NCI-H2029 treated with DMSO at 0.1 percent for 48 hours (cell line): ENCODE results near the gene LZTS3.
"Not testable (repeated sequence)": the region's sequence is repeated elsewhere in the genome, so short reads cannot be mapped to it uniquely, and the experiment has no call there.

Source experiments
- DNase-seq: peaks from one replicate; lab custom pipeline; 2025; lab: John Stamatoyannopoulos, UW

Gene LZTS3

DNA sequence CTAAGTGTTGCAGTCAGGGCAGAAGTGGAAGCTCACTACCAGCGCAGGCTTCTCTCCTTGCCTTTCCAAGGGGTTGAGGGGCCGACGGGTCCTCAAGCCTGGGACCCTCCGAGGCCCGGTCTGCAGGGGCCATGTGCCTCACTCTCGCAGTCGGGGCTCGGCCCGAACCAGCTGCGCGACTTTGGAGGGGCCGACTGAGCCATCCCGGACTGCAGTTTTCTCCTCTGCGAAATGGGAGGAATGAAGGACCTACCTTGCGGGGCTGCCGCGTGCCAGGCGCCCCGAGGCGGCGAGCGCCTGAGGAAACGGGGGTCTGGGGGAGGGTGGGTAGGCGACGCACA is 5.6 kb downstream of the LZTS3 start:
- DNase-seq: no peak

DNA sequence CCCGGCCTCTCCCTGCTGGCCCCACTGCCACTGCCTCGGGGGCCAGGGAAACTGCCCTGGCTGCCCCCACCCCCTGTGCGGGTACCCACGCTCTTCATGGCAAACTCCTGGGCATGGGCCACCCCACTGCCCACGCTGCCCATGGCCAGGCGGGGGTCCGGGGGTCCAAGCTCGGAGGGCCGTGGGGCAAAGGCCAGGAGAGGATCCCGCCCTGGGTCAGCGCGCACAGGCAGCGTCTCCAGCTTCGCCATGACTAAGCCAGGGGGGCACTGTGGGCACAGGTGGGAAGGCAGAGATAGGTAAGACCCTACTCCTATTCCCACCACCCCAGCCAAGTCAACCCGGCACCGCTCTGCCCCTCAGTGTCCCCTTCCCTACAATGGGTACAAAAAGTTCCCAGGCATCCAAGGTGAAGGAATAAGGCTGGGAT is 6.4 kb downstream of the LZTS3 start:
- DNase-seq: no peak

DNA sequence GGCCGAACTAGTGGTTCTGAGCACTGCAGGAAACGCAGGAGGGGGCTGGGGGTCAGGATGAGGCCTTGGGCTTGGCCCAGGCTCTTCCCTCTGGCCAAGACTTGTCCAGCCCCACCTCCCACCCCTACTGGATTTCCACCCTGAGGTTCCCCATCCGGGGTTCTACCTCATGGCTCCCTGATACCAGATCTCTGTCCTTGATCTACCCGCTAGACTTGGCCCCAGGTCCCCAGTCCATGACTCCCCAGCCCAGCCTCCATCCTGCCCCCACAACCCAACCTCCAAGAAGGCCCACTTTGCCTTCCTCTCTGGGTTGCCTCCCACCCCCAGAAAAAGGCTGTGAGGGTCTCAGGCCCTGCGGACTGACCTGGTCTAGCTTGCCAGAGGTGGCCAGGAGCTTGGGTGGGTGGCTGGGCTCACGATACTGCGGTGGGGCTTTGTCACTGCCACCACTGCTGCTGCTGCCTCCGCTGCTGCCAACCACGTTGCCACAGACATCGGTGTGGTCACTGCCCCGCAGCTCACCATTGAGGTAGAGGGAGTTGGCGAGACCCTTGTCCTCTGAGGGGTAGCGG is 6.9 kb downstream of the LZTS3 start:
- DNase-seq: no peak

DNA sequence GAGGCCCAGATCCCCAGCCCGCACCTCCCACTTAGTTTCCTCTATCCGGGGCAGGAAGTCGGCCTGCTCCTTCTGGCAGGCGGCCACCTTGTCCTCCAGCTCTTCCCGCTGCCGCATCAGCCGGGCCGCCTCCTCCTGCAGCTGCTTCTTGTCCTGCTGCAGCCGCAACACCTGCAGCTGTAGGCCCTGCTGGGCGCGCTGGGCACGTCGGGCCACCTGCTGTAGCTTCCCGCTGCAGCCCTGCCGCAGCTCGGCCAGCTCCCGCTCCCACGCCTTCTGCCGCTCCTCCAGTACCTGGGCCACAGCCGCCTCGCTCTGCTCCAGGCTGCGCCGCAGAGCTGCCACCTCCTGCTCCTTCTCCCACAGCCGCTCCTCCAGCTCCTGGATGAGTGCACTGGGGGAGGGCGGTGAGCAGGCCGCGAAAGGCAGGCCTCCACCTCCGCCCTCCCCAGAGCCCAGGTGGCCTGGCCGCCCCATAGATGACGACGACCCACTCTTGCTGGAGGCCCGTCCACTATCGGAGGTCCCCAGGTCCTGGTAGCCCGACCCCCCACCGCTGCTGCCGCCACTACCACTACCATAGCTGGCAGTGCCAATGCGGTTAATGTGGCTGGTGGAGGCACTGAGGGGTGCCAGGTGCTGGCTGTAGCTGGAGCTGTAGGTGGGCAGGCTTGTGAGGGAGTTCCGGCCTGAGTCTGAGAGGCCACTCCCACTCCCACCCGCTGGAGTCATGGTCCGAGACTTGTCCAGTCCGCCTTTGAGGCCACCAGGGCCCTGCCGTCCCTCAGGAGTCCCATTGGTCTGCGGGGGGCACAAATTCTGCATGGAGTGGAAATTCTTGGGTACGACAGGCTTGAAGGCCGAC is 7.6 kb downstream of the LZTS3 start:
- peak; percentile 54 for DNase-seq

DNA sequence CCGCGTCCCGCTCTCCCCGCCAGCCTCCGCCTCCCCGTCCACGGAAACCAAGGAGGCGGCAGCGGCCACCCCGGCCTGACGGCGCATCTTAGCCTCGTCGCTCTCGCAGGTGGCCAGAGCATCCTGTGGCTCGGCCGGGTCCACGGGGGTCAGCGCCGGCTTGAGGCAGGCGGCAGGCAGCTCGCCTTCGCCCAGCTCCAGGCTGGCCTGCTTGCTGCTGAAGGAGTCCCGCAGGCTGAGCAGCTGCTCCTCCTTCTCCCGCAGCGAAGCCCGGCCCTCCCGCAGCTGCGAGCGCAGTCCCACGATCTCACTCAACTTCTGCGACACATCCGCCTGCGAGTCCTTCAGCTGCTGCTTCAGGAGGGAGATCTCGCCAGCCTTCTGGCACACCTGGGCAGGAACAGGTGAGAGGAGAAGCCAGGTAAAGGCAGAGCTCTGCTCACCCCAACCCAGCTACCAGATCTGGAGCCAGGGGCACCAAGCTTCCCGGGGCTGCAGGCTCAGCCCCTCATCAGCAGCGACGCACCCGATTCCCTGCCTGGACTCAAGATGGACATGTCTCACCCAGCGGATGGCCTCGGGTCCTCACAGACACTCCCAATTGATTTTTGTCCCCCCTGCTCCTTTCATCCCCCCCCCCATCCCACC is 8.5 kb downstream of the LZTS3 start:
- no peak for DNase-seq

DNA sequence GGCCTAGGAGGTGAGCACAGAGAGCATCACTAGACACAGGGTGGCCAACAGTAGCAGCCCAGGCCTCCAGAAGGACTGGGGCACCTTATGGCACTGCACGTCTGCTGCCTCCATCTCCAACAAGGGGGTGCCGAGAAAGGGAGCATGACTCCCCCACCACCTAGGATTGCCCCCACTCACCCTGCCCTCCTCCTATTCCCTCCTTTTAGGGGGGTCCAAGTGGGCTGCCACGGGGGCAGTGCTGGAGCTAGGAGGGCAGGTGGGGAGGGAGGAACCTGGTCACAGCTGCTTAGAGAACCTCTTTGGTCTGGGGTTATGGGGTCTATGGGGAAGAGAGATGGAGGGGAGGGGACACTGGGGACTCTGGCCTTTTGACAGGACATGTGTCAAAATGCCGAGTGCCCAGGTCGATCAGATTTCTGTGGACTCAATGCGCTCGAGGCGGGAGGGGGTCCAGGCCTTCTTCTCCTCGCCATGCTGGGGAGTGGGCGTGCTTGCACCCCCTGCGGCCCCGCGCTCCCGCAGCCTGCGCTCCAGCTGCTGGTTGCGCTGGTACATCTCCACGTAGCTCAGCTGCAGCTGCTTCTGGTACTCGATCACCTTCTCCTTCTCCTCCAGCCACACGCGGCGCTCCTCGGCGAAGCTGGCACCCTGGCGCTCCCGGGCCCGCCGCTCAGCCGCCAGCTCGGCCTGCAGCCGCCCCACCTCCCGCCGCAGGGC is 9.1 kb downstream of the LZTS3 start:
- no peak for DNase-seq

DNA sequence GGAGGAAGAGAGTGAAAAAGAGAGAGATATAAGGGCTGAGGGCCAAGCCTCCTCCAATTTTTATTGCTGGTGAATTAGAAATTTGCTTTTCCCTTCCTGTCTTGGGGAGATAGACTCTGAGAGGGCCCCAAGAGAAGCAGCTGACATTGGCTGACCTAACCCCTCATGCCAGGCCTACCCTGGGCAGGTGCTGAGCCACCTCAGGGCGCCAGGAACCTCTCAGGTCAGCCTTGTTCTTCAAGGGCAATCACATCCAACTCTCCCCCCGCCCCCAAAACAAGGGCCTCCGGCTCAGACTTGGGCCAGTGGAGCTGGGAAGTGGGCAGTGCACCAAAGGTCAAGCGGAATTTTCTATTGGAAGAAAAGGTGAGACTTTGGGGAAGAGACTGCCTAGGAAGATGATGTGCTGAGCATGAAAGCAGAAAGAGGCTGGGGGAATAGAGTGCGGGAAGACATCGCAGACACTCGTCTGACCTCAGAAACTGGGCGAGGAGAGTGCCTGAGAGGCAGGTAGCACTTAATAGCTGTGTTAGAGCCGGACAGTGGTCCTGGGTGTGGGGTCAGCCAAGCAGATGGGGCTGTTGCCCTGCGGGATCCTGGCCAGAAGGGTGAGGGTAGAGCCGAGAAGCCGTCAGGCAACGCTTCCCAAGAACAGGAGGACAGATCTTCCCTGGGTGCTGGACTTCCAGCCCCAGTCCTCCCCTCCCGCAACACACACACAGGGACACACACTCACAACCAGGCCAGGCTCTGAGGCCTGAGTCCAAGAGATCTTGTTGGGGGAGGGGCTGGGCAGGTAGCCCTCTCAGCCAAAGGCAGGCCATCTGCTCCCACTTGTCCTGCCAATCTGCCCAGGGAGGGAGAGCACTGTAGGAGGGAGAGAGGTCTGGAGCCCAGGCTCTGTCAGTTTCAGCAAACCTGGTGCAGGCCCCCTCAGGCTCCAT is 10.0 kb downstream of the LZTS3 start:
- DNase-seq: peak; percentile 53

DNA sequence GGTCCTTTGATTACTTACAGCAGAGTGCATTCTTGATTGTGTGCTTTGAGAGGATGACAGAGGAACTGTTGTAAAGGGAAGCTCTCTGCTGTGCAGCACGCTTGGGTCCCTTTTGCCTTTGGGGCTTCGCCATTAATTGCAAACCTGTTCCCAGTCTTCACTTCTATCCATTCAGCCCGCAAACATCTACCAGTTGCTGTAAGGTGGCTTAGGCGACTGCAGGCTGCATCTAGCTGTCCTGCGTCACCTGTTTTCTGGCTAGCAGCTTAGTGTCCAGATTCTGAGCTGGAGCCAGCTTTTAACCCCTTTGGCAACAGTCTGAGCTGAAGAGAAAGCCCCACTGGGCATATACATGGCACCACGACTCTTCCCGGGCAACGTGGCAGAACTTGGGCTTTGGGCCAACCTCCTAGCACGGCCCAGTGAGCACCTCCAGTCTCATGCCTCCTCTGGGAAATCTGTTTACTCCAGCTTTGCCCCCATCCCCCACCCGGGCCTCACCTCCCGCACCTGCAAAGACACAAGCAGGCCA is 11.2 kb downstream of the LZTS3 start:
- DNase-seq: peak; percentile 93

DNA sequence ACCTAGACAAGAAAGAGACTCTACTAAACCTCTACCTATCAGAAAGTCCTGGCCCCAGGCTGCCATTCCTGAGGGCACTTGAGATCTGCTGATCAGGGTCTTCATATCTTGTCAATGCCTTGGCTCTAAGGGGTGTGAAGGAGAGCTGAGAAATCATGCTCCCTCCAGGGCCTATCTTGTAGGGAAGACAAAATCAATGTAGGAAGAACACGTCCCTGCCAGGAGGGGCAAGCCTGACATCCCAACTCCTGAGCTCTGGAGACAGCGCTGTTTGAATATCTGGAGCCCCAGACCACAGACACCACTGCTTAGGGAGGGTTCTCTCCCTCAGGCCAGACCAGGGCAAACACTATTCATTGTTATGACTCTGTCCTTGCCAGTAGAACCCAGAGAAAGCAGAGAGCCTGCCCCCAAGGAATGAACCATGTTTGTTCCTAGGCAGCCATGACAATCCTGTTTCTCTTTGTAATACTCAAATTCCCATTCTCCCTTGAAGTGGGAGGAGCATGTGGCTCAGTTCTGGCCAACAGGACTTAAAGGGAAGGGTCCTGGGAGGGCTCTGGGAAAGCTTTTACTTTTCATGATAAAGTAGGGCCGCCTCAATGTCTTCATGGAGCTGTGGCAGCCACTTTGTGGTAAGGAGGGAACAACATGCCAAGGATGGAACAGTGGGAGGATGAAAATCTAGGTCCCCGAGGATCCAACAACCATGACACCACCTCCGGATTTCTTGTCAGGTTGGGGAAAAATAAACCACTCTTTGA is 11.9 kb downstream of the LZTS3 start:
- peak; percentile 26 for DNase-seq

DNA sequence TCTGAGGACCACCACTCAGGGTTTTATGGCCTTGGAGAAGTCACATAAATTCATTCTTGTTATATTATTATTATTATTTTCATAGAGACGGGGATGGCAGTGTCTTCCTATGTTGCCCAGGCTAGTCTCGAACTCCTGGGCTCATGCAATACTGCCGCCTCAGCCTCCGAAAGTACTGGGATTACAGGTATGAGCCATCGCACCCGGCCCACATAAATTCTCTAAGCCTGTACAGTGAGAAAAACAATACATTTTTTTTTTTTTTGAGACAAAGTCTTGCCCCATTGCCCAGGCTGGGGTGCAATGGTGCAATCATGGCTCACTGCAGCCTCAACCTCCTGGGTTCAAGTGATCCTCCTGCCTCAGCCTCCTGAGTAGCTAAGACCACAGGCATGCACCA is 12.9 kb downstream of the LZTS3 start:
- DNase-seq: no peak

DNA sequence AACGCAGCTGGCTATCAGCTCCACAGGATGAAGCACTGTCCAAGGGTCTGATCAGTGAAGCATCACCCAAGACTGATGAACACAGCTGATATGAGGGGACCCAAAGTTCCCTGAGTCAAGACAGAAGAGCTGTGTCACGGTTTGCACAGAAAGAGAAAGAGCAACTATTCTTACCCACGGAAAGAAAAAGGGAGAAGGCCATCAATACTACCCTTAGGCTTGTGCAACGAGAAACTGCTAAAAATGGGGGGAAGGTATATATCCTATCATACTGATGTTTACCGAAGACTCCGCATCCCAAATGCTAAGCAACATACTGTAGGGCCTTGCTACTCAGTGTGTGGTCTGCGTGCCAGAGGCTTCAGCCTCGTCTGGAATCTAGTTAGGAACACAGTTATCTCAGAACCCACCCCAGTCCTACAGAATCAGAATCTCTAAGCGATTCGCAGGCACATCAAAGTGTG is 14.3 kb downstream of the LZTS3 start:
- DNase-seq: no peak

DNA sequence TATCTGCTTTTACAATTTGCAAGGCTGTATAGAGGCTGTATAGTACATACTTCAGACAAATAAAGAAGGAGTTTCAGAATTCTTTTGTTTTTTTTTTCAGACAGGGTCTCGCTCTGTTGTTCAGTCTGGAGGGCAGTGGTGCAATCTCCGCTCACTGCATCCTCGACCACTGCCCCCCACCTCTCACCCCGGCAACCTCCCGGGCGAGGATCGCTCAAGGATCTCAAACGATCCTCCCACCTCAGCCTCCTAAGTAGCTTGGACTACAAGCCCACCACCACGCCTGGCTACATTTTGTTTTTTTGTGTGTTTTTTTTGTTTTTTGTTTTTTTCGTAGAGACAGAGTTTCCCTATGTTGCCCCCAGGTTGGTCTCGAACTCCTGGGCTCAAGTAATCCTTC is 15.5 kb downstream of the LZTS3 start:
- no peak for DNase-seq

DNA sequence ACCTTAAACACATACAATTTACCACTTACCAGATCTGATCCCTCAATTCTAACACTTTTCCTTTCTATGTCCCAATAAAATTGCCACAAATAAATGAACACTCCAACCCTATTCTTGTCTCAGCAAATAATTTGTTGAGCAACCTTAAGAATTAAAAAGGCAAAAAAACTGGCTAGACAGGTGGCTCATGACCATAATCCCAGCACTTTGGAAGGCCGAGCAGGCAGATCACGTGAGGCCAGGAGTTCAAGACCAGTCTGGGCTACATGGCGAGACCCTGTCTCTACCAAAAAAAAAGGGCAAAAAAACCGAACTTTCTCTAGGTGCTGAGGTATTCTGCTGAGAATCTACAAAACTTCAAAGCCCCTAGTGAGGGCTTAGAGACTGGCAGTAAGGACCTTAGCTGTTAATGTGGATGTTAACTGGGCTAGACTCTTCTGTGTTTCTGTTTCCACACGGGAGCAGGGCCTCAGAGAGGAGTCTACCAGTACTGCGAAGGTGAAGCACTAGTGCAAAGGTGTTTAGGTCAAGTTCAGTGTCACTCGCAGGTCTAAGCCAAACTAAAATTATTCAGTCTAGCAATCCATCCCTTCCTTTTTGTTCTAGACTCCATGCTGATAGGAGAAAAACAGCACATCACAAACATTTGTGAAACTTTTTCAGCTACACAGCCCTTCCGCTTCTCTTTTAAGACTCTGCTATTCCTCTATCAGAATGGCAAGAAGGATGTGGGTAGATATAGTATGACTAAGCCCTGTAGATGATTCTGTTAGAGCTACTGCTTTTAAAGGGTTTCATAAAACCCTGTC is 16.3 kb downstream of the LZTS3 start:
- DNase-seq: no peak

DNA sequence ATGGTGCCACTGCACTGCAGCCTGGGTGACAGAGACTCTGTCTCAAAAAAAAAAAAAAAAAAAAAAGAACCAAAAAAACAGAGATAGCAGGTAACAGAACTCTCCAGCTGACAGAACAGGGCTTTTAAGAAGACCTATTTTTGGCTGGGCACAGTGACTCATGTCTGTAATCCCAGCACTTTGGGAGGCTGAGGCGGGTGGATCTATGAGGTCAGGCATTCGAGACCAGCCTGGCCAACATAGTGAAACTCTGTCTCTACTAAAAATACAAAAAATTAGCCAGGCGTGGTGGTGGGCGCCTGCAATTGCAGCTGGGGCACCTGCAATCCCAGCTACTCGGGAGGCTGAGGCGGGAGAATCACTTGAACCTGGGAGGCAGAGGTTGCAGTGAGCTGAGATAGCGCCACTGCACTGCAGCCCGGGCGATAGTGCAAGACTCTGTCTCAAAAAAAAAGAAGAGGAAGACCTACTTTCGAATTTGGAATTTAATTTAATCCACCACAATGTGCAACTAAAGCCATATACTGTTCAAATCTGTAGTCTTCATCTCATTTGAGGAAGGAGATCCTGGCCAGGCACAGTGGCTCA is 21.2 kb downstream of the LZTS3 start:
- not testable (repeated sequence) for DNase-seq

DNA sequence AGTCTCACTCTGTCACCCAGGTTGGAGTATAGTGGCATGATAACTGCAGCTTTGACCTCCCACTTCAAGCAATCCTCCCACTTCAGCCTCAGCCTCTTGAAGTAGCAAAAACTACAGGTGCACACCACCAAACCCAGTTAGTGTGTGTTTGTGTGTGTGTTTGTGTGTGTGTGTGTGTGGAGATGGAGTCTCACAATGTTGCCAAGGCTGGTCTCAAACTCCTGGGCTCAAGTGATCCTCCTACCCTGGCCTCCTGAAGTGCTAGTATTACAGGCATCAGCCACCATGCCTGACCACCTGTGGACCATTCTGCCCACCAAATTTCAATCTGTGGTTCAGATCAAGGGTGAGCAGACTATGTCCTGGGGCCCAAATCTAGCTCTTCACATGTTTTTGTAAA is 22.4 kb downstream of the LZTS3 start:
- no peak for DNase-seq

DNA sequence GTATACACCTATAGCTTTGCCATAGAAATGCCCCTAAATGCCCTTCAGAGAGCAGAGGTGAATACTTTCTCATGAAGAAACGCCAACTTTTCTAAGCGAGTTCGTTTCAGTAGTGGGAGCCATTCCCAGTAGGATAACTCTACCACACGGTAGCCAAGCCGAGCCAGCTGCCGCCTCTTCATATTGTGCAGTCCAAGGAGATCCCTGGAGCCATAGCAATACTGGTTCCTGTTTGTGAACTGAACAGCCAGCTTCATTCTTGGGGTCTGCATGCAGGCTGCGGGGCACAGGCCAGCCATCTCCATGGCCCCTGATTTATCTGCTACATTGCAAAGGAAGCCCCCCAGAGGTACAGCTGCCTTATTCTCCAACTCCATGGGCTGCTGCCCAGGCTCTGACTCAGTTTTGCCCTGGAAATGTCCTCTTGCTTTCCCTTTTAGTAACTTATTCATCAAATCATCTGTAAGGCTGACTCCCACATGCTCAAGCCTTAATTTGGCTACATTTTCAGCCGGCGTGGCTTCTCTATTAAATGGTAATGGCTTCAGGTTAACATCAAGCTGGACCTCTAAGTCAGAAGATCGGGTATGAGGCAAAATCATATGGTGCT is 26.5 kb downstream of the LZTS3 start:
- DNase-seq: no peak

DNA sequence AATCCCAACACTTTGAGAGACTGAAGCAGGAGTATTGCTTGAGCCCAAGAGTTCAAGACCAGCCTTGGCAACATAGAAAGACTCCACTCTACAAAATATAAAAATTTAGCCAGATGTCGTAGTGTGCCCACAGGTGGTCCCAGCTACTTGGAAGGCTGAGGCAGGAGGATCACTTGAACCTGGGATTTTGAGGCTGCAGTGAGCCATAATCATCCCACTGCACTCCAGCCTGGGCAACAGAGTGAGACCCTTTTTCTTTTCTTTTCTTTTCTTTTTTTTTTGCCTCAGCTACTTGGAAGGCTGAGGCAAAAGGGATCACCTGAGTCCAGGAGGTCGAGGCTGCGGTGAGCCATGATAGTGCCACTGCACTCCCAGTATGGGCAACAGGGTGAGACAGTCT is 31.6 kb downstream of the LZTS3 start:
- DNase-seq: no peak

DNA sequence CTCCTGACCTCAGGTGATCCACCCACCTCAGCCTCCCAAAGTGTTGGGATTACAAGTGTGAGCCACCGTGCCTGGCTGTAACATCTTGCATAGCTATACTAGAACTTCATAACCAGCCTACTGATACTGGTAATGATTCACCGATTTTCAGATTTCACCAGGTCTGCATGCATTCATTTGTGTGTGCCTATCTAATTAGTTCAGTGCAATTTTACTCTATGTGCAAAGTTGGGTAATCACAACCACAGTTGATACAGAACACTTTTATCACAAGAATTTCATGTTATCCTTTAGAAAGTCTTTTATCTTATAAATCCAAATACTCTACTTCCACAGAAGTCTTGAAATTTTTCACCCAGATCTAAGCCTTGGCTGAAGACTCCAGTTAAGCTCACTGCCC is 35.9 kb downstream of the LZTS3 start:
- DNase-seq: no peak
